NT2/D1 (cell line): Measurements from ENCODE around the gene AOPEP.

Source experiments
- SUZ12 ChIP-seq: IDR thresholded peaks from 2 replicates; pipeline ENCODE4 v1.6.1; 2011; ENCODE audit not compliant: insufficient read length, insufficient read depth; ENCODE audit errors: extremely low read depth
- YY1 ChIP-seq: IDR thresholded peaks from 2 replicates; pipeline ENCODE4 v1.6.1; 2011; ENCODE audit not compliant: insufficient read length, insufficient read depth
- ZNF274 ChIP-seq: IDR thresholded peaks from 2 replicates; pipeline ENCODE4 v1.6.1; 2011; ENCODE audit warnings: mild to moderate bottlenecking, low read depth, low read length

DNA sequence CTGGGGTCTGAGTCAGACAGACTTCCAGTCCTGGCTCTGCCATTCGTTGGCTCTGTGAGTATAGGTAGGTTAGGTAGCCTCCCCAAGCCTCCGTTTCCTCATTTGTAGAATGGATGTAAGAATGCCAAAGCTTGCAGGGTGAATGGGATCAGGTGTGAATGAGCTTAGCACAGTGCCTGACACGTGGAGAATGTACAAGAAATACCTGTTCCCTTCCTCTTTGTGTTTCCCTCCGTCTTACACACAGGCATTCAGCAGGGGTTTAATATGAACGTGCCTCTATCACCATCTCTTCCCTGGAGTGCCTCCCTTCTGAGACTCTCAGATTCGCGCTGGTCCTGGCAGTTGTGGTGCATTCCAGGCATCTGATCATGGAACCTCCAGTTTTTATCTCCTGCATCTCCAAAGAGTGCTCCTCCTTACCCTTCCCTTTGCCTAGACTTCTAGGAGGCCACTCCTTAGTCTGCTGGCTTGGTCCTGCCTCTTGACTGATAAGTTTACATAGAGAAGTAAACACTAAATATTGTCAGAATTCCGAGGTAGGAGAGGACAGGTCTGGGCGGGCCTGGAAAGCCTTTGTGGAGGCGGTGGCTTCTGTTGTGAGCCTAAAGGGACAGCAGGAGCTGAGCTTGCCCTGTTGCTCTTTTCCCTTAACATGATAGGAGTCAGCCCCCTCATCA is 199.4 kb downstream of the AOPEP start:
- TF ChIP-seq ZNF274 (no peak), YY1 (no peak), SUZ12 (no peak)
